Smooth muscle cell (in vitro differentiated cells): ENCODE data around the gene KPTN. TPM values are rescaled to one million over a fixed set of nuclear protein-coding genes. Genes with fewer than 3 reads are reported as not detected.

ENCODE experiments used
- DNase-seq: peaks from one replicate; lab custom pipeline; 2025; ENCODE audit not compliant: unreplicated experiment; lab: John Stamatoyannopoulos, UW
- H2AFZ ChIP-seq: fragments of 200-600 bp; sonication (generic); 2 replicates; pipeline ENCODE4 v1.6.0; 2016; ENCODE audit warnings: antibody characterized with exemption, low read depth, mild to moderate bottlenecking
- H3F3A ChIP-seq: fragments of 200-600 bp; sonication (generic); 2 replicates; pipeline ENCODE4 v1.6.0; 2017; ENCODE audit warnings: antibody characterized with exemption, low read depth
- H3K27ac ChIP-seq: fragments of 200-600 bp; sonication (generic); 2 replicates; pipeline ENCODE4 v1.5.1; 2016; ENCODE audit warnings: low read depth, mild to moderate bottlenecking
- H3K27me3 ChIP-seq: fragments of 200-600 bp; sonication (generic); 2 replicates; pipeline ENCODE4 v1.6.1; 2016; ENCODE audit warnings: low read depth, mild to moderate bottlenecking
- H3K36me3 ChIP-seq: fragments of 200-600 bp; sonication (generic); 2 replicates; pipeline ENCODE4 v1.5.1; 2016; ENCODE audit warnings: low read depth
- H3K4me1 ChIP-seq: fragments of 200-600 bp; sonication (generic); 2 replicates; pipeline ENCODE4 v1.5.1; 2016; ENCODE audit warnings: low read depth
- H3K4me2 ChIP-seq: fragments of 200-600 bp; sonication (generic); 2 replicates; pipeline ENCODE4 v1.6.0; 2016; ENCODE audit warnings: mild to moderate bottlenecking
- H3K4me3 ChIP-seq: fragments of 200-600 bp; sonication (generic); 2 replicates; pipeline ENCODE4 v1.5.1; 2016; ENCODE audit warnings: mild to moderate bottlenecking
- H3K79me2 ChIP-seq: fragments of 200-600 bp; sonication (generic); 2 replicates; pipeline ENCODE4 v1.6.0; 2016; ENCODE audit warnings: low read depth, mild to moderate bottlenecking
- H3K9ac ChIP-seq: fragments of 200-600 bp; sonication (generic); 2 replicates; pipeline ENCODE4 v1.6.0; 2016; ENCODE audit warnings: low read depth
- H3K9me3 ChIP-seq: fragments of 200-600 bp; sonication (generic); replicated peaks from 2 replicates; pipeline ENCODE4 v1.5.1; 2016; ENCODE audit warnings: low read depth
- H4K20me1 ChIP-seq: fragments of 200-600 bp; sonication (generic); 2 replicates; pipeline ENCODE4 v1.6.0; 2016; ENCODE audit warnings: low read depth
- CTCF ChIP-seq: fragments of 200-600 bp; sonication (generic); IDR thresholded peaks from 2 replicates; pipeline ENCODE4 v1.5.1; 2017; ENCODE audit warnings: borderline replicate concordance, mild to moderate bottlenecking, antibody characterized with exemption; ENCODE audit not compliant: insufficient read depth, poor library complexity, severe bottlenecking
- WGBS: methylation state at CpG from one replicate; pipeline ENCODE4 v1.1.7; 2016; ENCODE audit warnings: low lambda C conversion rate; 5-methylcytosine and 5-hydroxymethylcytosine counted together
- polyA plus RNA-seq: library from polyadenylated mRNA; unstranded; fragments of >200 nt; fragmentation: Nextera tagmentation; extraction: Ambion mirVana; gene quantifications from 2 replicates; pipeline ENCODE4 v1.2.1, GENCODE V29; 2016
- total RNA-seq: library from RNA; depleted of rRNA; stranded (reverse); fragments of >200 nt; gene quantifications from 2 replicates; pipeline ENCODE4 v1.2.3, GENCODE V29; 2014

The KPTN gene
- total and polyA plus RNA-seq, 2 experiments from 2014 or later = 10.6 to 12.2 TPM

DNA sequence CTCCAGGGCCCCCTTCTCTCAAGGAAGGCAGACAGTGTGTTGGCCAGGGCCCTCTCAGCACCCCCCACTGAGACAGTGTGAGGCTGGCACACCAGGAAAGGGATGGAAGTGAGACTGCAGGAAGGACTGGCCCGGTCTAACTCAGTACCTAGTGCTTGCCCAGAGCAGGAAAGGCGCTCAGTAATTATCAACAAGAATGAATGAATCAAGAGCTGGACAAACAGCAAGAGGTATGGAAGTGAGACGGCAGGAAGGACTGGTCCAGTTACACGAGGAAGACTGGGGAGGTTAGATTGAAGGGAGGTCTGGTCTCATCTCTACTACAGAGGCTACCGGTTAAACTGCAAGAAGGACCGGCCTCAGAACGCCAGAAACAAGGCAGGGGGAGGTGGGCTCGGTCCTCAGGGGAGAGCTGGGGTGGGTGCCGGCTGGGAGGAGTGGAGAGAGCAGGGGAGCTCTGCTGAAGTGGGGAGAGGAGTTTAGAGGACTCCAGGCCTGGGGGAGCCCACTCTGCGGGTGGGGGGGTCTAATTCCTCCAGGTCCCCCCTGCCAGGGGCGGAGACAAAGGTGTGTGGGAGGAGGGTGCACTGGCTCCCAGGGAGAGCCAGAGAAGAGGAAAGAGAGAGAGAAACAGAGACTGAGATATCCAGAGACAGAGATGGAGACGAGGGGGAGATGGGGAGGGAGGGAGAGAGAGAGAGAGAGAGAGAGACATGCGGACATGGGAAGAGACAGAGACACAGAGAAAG lies 13.4 kb downstream of the KPTN start:
- no peaks in the 10 kb centered on the region for H3K9me3 ChIP-seq
- 45% methylated on average over 9 of the region's 13 CpGs for WGBS
- H3K9ac ChIP-seq = no peak overlapping the region
- TF ChIP-seq CTCF = no peak
- H3K27ac ChIP-seq = no peak overlapping the region
- no peaks in the 10 kb centered on the region for H3K36me3 ChIP-seq
- no peak for DNase-seq
- H3K4me3 ChIP-seq = no peak overlapping the region
- no peaks in the 10 kb centered on the region for H3F3A ChIP-seq
- no peak overlapping the region for H3K4me2 ChIP-seq
- no peak overlapping the region for H2AFZ ChIP-seq
- no peaks in the 10 kb centered on the region for H3K4me1 ChIP-seq
- peaks cover 26% of the 10 kb centered on the region for H3K27me3 ChIP-seq
- H3K79me2 ChIP-seq = no peaks in the 10 kb centered on the region
- no peaks in the 10 kb centered on the region for H4K20me1 ChIP-seq

- no peak for DNase-seq
- Histone ChIP-seq H3K27ac (no peak overlapping the region), H3K4me3 (no peak overlapping the region), H2AFZ (no peak overlapping the region), H3K36me3 (no peaks in the 10 kb centered on the region), H3K9me3 (no peaks in the 10 kb centered on the region), H3K4me2 (no peak overlapping the region), H3K79me2 (no peaks in the 10 kb centered on the region), H3K27me3 (peaks cover 26% of the 10 kb centered on the region), H3F3A (no peaks in the 10 kb centered on the region), H4K20me1 (no peaks in the 10 kb centered on the region), H3K9ac (no peak overlapping the region), H3K4me1 (no peaks in the 10 kb centered on the region)
- WGBS = 58% methylated on average over 11 of the region's 12 CpGs
- TF ChIP-seq CTCF = no peak
Measured at GRCh38 chr19:47469719-47470118, 14.3 kb downstream of the KPTN start.

GRCh38 chr19:47469363-47469700 lies 14.7 kb downstream of the KPTN start:
- 55% methylated on average over 6 of the region's 6 CpGs for WGBS
- Histone ChIP-seq H3K4me2 (no peak overlapping the region), H3K27ac (no peak overlapping the region), H3K27me3 (peaks cover 26% of the 10 kb centered on the region), H2AFZ (no peak overlapping the region), H3K9ac (no peak overlapping the region), H3K4me1 (no peaks in the 10 kb centered on the region), H4K20me1 (no peaks in the 10 kb centered on the region), H3K36me3 (no peaks in the 10 kb centered on the region), H3K4me3 (no peak overlapping the region), H3K79me2 (no peaks in the 10 kb centered on the region), H3K9me3 (no peaks in the 10 kb centered on the region), H3F3A (no peaks in the 10 kb centered on the region)
- no peak for DNase-seq
- TF ChIP-seq CTCF = no peak

GRCh38 chr19:47467914-47468313 lies 16.1 kb downstream of the KPTN start:
- Histone ChIP-seq H3K27me3 (peaks cover 26% of the 10 kb centered on the region), H3K36me3 (no peaks in the 10 kb centered on the region), H3K9ac (no peak overlapping the region), H4K20me1 (no peaks in the 10 kb centered on the region), H2AFZ (no peak overlapping the region), H3K79me2 (no peaks in the 10 kb centered on the region), H3K4me2 (no peak overlapping the region), H3K4me3 (no peak overlapping the region), H3K9me3 (no peaks in the 10 kb centered on the region), H3F3A (no peaks in the 10 kb centered on the region), H3K27ac (no peak overlapping the region), H3K4me1 (no peaks in the 10 kb centered on the region)
- no peak for TF ChIP-seq CTCF
- DNase-seq = no peak
- WGBS = 65% methylated on average over 9 of the region's 9 CpGs
